Stromal cell of bone marrow (primary cell): ENCODE data around the gene SPRED2.

Experiments
- DNase-seq: peaks from one replicate; pipeline ENCODE4 v3.0.0-alpha.2; 2012; ENCODE audit warnings: low read depth

SPRED2 gene

DNA sequence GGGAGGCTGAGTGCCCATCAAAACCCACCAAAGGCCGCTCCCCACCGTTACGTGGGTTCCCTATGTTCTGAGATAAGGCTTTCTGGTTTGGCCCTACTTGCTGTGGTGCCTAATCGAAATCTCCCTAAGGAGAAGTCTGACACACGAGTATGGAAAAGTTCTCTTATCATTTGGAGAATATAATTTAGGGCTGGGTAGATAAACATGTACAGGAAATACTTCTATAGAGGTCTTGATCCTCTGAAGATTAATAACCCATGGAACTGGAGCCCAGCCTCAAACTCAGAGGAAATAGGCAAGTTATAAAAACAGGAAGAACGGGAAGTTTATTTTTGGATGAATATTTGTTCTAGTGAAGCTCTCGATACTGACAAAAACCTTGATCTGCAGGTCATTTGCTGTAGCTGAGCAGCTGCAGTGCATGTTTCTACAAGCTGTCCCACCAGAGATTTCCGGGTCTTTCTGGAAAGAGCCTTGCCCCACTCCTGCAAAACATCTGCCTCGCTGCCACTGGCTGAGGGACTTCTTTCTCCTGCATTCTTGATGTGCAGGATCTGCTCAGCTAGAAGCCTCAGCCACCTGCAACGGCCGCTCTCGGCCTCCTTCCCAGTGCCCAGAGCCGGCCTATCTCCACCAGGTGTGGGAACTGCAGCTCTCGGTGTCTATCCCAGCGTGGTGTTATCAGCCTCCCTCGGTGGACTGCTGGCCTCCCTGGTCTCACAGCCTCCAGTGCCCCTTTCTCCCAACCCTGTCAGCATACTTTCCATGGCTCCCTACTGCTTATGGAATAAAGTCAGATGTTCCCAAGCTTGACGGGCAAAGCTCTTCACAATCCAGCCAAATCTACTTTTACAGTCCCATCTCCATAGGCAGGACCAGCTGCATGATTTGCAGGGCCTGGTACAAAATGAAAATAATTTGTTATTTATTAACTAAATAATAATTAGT lies 48.6 kb downstream of the SPRED2 start:
- DNase-seq = no peak

- DNase-seq = peak; percentile 64
Measured at GRCh38 chr2:65382776-65383357, 49.5 kb downstream of the SPRED2 start.

- no peak for DNase-seq
Measured at GRCh38 chr2:65382323-65382722, 50.1 kb downstream of the SPRED2 start.

- no peak for DNase-seq
Measured at GRCh38 chr2:65381607-65382051, 50.8 kb downstream of the SPRED2 start.

GRCh38 chr2:65380255-65380654 lies 52.1 kb downstream of the SPRED2 start:
- no peak for DNase-seq

GRCh38 chr2:65379721-65380171 lies 52.7 kb downstream of the SPRED2 start:
- no peak for DNase-seq

- no peak for DNase-seq
Measured at GRCh38 chr2:65379223-65379622, 53.2 kb downstream of the SPRED2 start.

DNA sequence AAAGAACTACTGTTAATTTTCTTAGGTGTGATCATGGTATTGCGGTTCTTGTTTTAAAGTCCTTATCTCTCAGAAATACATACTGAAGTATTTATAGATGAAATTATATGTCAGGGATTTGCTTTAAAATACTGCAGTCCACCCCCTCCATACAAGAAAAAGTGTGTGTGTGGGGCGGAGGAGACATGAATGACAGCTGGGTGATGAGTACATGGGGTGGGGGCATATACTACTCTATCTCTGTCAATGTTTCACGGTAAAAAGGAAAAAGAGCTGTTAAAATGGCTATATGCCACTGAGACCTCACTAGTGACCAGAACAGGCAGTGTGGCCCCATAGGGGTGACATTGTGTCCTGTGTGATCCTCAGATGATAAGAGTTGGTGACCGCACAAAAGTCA lies 54.1 kb downstream of the SPRED2 start:
- no peak for DNase-seq

GRCh38 chr2:65377556-65378192 lies 54.7 kb downstream of the SPRED2 start:
- no peak for DNase-seq

DNA sequence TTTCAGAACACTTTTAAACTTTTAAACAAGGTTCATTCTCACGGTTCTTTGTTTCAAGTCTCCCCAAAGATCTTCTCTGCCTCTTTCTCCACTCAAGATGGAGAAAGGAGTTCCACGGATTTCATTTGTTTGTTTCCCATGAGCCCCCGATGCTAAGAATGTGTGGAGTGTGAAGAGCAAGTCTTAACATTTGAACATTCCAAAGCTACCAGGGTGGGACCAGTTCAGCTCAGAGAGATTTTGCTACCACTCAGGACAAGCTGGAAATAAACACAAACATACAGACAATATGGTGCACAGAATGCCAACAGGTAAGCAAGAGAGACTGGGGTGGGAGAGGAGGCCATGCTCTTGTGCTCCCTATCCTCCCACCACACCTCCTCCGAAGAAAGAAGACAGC lies 56.7 kb downstream of the SPRED2 start:
- no peak for DNase-seq

DNA sequence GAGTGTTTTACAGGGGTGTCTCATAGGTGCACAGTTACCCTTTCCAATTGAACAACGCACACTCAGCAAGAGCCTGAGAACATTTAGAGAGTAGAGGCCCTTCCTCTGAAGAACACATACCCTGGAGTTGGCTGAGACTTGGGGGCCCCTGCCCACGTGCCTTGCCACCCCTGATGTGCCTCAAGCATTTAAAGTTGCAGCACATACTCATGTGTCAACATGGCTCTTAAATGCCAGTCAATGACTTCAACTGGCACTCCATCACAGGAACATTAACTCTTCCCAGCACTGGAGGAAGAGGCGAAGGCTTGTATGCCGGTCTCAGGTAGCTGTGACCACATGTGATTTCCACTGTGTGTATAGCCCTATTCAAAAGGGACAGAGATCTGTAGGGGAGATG lies 57.4 kb downstream of the SPRED2 start:
- no peak for DNase-seq

DNA sequence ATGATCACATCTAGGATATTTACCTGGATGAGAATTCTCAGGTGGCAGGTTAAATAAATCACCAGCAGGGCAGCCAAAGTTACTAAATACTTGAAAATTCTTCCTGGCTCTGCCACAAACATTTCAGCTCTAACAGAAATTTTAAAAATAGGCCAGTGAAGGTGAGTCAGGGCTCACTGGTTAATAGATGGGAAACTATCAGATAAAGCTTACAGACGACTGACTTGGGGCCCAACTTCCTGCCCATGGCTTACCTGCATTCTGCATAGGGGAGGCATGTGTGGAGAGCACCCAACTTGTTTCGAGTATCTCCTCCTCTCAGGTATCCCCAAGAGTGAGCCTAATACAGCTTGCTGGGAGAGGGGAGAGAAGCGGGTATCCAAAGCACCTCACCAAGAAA lies 57.8 kb downstream of the SPRED2 start:
- DNase-seq = no peak

DNA sequence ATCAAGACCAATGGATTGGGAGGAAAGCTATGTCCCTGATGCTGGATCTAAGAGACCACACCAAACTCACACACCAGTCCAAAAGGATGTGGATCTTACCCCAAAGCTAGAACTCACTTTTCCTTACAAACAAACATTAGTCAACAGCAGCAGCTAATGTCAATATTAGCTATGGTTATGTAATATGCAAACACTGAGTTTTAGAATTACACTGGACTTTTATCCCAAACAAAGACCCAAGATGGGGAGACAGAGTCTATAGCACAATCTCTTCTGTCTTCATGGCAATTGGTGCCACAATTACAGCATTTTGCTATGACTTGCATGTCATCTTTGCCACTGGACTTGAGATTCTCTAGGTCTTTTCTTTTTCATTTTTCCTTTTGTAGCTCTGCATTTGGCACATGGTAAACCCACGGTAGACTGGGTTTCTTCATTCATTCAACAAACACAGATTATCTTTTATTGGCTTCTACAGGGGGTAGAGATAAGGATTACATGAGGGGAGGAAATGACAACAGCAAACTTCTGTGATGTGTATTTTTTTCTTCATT lies 59.0 kb downstream of the SPRED2 start:
- DNase-seq = no peak

GRCh38 chr2:65372619-65373018 lies 59.8 kb downstream of the SPRED2 start:
- no peak for DNase-seq

- no peak for DNase-seq
Measured at GRCh38 chr2:65371074-65371434, 61.3 kb downstream of the SPRED2 start.

DNA sequence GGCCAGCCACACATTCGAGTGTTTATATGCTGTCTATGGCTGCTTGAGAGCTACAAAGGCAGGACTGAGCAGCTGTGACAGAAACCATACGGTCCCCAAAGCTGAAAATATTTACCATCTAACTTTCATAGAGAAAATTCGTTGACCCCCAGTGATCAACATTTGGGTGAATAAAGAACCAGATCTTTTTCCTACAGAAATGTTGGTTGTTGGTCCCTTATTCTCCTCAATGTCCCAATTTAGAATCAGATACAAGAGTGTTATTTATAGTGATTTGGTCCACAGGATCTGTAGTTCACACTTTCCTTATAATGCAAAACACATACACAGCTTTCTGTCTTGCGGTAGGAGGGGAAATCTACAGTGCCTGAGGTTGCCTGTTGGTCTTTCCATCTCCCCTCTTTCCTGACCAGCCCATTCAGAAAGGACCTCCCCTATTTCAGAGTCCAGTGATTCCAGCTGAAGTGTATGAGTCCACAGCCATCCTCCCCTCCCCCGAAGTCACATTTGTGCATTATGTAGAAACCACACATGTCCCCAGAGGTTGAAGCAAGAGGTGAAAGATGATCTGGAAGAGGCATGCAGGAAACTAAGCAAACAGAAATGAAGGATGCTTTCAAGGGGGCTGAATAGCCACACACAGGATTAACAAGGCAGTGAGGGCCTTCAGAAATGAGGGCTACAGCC lies 61.9 kb downstream of the SPRED2 start:
- peak; percentile 55 for DNase-seq

DNA sequence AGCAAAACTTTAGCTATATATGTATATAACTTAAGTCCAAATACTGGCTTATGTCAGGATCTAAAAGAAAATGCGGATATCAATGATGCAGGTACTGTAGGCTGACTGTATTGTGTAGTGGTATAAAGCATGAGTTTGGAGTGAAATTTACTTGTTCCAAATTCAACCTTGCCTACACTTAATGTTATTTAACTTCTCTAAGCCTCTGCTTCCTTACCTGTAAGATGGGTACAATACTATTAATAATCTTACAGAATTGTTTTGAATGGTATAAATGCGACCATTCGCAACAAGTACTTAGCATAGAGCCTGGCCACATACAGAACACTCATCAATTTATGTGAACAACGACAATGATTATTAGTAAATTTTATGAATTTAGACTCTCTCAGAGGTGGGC lies 62.4 kb downstream of the SPRED2 start:
- DNase-seq = no peak

DNA sequence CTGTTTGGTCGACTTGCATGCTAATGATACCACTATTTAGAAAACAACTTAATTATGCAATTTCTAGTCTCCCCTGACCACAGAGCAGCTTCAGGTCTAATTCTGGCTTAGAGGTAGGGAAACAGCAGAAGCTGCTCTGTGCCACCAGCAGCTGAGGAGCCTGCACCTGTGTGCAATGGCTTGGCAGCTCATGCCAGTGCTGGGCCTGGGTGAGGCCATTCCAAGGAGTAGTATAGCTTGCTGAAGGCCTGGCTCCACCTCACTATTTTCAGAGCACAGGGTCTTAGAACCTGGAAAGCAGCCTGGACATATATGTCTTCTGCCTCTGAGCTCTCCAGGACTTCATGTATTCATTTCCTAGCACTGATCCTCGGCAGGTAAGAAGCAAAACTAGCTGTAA lies 62.8 kb downstream of the SPRED2 start:
- no peak for DNase-seq

- no peak for DNase-seq
Measured at GRCh38 chr2:65368468-65368867, 63.9 kb downstream of the SPRED2 start.

DNA sequence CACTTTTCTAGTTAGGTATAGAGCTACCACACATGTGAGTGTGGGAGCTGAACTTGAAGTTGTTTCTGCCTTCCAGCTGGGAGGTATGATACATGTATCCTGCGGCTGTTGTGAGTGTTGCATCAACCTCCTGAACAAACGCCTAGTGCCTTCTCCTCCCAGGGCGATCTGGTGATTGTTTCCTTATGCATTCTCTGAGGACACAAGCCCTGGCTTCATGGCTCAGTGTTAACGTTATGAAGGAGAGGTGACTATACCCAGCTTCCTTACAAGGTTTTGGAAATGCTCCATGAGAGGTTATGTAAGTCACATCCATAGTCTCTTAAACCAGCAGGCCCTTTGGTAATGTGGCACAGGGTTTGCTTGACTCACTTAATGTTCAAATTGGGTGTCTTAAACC lies 64.9 kb downstream of the SPRED2 start:
- peak; percentile 93 for DNase-seq

DNA sequence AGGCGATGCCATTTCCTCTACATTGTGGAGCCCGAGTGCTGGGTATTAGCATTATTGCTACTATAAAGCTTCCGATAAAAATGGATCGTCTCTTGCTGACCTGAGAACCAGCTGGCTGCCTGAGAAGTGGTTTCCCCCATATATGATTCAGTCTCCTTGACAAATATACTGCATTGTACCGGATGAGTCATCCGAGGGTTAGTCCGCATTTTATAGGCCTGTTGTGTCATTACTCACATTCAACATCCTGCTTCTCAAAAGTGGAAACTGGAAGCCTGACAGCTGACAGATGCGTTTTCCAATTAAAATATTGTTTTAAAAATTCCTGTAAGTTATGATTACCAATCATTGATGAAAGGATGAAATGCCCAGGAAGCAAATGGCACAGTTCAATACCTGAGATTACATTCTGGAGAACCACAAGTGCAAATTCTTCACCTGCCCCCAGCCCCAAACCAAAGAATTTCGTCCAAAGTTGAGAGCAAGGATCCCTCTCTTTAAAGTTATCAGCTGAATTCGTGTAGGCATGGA lies 65.7 kb downstream of the SPRED2 start:
- DNase-seq = peak; percentile 96
